ENCODE data around the gene ZNF366.

ZNF366 gene, protein sequence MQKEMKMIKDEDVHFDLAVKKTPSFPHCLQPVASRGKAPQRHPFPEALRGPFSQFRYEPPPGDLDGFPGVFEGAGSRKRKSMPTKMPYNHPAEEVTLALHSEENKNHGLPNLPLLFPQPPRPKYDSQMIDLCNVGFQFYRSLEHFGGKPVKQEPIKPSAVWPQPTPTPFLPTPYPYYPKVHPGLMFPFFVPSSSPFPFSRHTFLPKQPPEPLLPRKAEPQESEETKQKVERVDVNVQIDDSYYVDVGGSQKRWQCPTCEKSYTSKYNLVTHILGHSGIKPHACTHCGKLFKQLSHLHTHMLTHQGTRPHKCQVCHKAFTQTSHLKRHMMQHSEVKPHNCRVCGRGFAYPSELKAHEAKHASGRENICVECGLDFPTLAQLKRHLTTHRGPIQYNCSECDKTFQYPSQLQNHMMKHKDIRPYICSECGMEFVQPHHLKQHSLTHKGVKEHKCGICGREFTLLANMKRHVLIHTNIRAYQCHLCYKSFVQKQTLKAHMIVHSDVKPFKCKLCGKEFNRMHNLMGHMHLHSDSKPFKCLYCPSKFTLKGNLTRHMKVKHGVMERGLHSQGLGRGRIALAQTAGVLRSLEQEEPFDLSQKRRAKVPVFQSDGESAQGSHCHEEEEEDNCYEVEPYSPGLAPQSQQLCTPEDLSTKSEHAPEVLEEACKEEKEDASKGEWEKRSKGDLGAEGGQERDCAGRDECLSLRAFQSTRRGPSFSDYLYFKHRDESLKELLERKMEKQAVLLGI

DNA sequence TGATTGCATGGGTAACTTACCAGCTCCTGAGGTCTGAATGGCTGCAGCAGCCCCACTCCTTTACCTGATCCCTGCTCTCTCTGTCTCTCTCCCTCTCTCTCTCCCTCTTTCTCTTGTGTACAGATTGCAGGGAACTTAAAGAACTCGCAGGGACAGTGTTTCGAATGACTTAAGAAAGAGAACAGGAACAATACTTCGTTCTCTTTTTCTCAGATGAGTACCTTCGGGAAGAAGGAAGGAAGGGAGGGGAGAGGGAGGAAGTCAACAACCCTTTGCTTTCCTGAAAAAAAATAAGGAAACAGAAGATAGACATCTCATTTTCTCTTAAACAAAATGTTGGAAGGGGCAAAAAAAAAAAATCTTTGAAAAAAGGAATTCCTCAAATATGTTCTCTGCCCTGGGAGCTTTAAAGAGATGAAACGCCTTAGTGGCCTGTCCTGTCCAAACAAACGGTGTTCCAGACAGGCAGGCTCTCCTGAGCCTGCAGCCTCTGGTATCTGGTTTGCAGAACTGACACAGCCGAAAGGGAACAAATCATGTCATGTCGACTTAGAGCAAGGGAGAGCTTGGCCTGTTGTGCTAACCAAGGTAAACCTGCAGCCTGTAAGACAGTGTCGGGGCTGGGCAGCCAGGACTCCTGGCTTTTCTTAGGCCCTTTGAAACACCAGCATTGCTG is at the start of gene ZNF366:
TSS of gene ZNF366 (minus strand) at position 180 of the 676 bp plus-strand sequence. CDS start 45,914 bp downstream, outside the sequence.
- DNase-seq = no peak

- DNase-seq = peak; percentile 72
Observed at GRCh38 chr5:72556351-72557166, 49.3 kb upstream of the ZNF366 start.

GRCh38 chr5:72555871-72556270 is 48.7 kb upstream of the ZNF366 start:
- DNase-seq = peak; percentile 25

DNA sequence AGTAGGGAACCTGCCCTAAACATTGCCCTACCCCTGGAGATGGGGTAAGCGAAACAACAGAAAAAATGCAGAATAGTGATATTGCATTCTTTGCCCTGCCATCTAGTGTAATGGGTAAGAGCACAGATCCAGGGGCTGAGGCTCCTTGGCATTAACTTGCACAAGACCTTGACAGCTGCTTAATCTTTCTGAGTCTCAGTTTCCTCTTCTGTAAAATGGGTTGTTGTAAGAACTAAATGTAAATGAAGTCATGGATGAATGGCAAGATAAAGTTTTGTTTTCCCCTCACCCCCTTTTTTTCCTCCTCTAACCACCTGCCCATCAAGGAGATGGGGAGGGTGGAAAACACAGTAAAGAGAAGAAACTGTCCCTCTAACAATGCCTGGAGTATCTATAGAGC is 47.7 kb upstream of the ZNF366 start:
- DNase-seq = no peak

DNA sequence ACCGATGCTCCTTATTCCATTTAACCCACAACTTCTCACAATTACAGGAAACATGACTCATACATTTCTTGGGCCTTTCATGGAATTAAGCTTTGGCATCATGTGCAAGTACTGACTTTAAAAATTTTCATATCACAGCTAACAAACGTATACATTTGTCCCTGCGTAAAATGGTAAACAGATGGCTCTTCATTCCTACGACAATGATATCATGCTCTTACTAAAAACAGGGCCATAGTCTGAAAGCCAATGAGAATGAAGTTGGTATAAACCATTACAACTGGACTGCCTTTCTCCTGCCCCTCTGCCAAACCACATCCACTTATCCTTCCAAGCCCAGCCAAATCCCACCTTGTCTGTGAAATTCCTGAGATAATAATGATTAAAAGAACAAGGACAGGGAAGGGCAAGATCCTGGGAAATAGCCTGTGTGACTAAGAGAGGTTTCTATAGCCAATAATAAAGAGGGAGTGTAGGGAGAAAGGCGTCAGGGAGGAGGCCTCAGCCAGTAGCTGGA is 44.9 kb upstream of the ZNF366 start:
- DNase-seq = peak; percentile 94

DNA sequence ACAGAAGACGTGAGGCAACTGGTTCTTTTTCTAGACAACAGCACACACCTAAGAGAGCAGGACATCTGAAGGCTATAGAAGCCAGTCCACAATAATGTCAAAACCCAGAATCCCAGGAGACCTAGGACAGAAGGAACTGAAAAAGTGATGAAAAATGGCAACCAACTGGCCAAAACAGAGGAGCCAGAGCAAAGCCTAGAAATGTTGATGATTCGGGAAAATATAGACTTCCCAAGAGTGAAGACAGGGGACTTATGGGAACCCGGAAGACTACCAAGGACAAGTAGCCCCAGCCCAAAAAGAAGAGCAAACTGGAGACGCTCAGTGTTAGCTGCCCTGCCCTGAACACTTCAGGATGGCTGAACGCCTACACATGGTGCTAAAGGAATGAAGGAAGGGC is 43.4 kb upstream of the ZNF366 start:
- DNase-seq = no peak

DNA sequence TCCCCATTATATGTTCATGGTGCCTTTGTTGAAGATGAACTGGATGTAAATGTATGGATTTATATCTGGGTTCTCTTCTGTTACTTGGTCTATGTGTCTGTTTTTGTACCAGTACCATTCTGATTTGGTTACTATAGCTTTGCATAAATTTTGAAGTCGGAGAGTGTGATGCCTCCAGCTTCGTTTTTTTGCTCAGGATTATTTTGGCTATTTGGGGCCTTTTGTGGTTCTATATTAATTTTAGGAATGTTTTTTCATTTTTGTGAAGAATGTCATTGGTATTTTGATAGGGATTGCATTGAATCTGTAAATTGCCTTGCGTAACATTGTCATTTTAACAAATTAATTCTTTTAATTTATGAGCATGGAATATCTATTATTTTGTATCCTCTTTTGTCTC is 36.6 kb upstream of the ZNF366 start:
- peak; percentile 53 for DNase-seq

- DNase-seq = peak; percentile 86
Observed at GRCh38 chr5:72543365-72543764, 36.2 kb upstream of the ZNF366 start.

DNA sequence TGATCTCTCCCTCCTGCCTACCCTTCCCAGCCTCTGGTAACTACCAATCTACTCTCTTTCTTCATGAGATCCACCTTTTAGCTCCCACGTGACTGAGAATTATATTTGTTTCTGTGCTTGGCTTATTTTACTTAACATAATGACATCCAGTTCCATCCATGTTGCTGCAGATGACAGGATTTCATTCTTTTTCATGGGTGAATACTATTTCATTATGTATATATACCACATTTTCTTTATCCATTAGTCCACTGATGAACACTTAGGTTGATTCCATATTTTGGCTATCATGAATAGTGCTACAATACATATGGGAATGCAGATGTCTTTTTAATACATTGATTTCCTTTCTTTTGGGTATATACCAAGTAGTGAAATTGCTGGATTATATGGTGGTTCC is 35.5 kb upstream of the ZNF366 start:
- no peak for DNase-seq

DNA sequence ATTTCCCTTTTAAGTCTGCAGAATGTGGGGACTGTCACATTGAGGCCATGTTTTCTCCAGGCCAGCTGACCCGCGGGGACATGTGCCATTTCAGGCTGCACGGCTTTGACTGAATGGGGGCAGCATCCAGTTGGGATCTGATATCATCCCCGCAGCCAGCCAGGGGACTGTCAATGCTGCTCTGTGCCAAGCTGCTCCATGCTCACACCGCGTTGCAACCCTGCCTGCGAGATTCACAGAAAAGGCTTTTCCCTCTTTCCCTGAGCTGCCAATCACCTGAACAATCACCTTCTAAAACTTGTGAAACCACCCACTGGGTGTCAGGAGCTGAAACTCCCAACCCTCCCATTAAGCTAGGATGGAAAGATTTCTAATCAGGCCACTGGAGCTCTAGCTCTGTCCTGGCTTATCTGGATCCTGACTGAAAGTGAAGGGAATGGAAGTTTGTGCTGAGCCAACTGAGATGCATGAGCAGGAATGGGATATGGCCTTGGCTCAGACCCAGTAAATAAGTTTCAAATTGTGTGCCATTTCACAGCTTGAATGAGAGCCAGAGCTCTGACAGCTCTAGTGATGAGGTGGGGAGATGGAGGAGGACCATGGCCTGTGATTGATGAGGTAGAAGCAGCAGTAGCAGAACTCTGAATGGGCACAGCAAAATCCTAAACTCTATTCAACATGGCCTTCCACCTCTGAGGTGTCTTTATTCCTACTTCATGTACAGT is 34.5 kb upstream of the ZNF366 start:
- no peak for DNase-seq

- DNase-seq = no peak
Observed at GRCh38 chr5:72540759-72541438, 33.7 kb upstream of the ZNF366 start.

GRCh38 chr5:72539726-72540125 is 32.5 kb upstream of the ZNF366 start:
- DNase-seq = no peak

GRCh38 chr5:72539038-72539437 is 31.8 kb upstream of the ZNF366 start:
- DNase-seq = no peak

GRCh38 chr5:72537166-72537565 is 30.0 kb upstream of the ZNF366 start:
- no peak for DNase-seq

DNA sequence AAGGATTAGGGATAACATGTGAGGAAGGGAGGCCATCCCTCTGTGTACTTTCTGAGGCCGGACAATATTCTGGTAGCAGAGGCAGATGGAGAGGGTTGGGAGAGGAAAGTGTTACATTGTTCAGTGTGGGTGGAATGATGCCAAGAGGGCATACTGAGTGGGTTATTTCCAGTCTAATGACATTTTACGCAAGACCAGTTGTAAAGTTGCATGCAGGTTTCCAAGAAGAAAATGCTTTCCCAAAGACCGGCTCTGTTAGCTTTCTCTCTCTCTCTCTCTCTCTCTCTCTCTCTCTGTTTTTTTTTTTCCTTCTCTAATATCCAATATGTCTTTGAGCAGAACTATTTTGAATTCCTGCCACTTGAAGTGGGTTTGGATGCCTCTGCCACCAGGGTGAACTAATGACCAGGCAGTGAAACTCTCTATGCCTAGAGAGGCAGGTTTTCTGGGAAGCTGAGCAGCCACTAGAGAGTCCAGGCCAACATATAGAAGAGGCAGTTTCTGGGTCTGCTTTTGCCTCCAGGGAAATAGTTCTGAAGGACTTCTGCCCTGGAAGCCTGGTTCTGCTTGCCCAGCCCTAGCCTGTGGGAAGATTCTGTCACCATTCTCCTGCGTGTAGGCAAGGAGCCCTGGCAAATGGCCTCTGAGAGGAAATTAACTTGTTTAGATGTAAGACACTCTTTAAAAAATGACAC is 24.4 kb upstream of the ZNF366 start:
- no peak for DNase-seq

DNA sequence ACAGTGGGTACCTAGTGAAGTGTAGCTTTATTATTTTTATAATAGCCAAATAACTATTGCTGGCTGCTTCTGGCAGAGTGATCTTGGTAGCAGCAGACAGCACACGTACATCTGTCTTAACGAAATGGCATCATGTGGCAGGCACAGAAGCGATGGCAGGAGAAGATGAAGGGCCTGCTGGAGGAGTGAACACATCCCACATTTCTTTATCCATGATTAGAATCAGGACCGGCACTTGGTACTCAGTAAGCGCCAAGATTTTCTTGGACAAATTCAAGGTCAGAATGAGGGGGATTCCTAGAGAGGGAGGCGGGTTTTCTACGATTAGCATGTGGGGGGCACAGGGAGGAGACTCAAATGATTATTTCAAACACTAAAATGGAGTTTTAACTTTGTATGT is 23.0 kb upstream of the ZNF366 start:
- no peak for DNase-seq

DNA sequence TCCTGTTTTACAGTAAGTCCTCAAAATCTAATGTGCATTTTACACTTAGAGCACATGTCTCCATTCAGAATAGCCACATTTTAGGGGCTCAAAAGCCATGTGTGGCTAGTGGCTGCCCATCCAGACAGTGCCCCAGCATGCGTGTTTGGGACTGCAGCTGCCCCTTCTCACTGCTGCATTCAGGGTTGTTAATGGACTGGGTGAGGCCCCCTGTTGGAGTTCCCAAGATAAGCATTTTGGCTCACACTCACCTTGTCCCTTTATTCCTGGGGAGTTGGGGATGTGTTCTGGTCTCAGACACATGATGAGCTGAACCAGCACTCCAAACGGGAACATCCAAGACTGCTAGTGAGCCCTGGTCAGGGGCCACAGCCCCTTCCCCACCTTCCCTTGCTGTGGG is 22.2 kb upstream of the ZNF366 start:
- DNase-seq = no peak

GRCh38 chr5:72525816-72526215 is 18.6 kb upstream of the ZNF366 start:
- DNase-seq = peak; percentile 86

GRCh38 chr5:72523960-72524582 is 16.9 kb upstream of the ZNF366 start:
- DNase-seq = peak; percentile 82

- DNase-seq = no peak
Observed at GRCh38 chr5:72522607-72523006, 15.4 kb upstream of the ZNF366 start.
